ENCODE data around the gene COL4A1.

Gene COL4A1

DNA sequence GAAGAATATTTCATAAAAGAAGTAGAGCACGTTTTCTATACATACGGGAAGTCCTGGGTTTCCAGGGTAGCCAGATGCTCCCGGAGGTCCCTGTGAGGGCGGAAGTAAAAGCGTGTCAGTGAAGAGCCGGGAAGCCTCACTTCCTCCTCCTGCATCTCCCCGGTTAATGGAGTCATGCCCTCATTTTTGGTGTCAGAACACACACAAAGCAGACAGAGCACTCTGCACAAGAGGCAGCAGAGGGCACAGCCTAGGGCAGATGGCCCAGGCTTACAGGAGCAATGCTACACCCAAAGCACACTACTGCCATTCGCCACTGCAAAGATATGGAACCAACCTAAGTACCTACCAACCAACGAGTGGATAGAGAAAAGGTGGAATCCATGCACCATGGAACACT lies 94.4 kb downstream of the COL4A1 start:
- DNase-seq: no peak

DNA sequence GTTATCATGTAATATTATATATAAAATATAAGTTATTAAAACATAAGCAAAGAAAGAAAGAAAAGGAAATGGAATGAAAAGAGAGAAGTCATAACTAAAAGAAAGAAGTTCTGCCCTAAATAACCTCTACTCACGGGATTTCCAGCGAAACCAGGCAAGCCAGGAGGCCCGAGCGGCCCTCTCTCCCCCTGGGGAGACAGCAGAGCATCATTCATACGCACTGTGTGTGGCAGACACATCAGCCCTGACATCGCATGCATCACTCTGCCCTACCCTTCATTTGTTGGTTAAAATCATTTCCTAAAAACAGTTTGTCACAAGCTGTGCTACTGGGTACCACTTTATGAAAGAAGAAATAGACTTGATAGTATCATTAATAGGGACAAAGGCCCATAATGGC lies 95.2 kb downstream of the COL4A1 start:
- DNase-seq: no peak

DNA sequence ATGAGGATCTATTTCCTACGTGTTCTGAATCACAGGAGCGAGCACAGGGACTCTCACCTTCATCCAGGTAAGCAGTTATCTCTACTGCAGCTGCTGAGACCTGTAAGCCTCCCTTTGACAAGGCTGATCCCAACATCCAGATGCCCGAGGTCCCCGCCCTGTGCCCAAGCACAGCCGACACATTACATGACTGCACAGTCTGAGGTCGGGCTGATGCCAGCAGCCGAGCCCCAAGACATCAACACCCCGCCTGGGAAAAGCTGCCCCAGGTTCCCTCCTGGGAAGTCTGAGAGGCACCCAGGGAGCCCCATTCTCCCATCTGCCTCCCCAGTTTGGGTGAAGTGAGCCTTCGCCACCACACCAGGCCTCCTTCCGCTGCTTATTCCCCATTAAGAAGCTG lies 95.9 kb downstream of the COL4A1 start:
- no peak for DNase-seq

DNA sequence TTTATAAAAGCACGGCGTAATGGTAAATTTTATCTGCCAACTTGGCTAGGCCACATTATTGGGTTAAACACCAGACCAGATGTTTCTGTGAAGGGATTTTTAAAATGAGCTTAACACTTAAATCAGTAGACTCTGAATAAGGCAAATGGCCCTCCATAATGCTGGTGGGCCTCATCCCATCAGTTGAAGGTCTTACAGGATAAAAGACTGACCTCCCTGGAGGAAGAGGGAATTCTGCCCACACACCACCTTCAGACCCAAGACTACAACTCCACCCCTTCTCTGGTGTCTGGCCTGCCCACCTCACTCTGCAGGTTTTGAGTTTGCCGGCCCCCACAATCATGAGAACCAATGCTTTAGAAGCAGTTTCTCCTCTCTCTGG lies 96.4 kb downstream of the COL4A1 start:
- no peak for DNase-seq

DNA sequence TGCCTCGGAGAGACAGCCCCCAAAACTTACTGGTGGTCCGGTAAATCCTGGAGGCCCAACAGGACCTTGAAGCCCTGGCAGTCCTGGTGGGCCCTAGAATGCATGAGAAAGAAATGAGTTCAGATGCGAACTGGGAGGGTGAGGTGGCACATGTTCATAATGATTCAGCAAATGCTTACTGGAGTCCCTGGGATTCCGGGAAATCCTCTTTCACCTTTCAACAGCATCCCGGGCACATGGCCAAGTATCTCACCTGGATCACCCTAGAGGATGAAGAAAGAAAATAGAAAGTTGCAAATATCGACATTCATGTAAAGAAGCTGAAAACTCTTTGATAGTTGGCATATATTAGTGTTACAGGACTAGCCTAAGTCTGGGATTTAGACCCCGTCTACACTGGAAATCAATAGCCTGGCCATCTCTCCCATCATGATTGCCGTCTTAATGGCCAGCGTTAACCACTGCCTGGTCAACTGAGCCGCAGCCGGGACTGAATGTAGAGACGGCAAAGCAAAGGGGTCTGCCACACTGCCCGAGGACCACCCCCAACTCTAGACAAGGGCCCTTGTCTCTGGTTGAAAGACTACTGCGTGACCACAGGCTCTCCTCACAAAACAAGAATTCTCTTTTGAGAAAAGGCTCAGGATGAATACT lies 96.9 kb downstream of the COL4A1 start:
- no peak for DNase-seq

DNA sequence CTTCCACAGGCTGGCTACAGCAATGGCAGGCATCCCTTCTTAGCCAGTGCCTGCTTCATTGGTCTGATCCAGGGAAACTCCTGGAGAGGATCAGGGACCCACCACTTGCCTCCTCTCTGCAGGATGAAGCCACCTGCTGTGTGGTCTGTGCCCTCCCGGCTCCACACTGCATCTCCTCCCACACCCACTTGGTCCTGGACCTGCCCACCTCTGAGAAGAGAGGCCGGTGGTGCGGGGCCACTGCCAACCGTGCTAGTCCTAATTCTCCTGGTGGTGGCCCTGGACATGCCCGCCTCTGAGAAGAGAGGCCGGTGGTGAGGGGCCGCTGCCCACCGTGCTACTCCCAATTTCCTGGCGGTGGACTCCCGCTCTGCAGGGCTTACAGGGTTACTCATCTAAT lies 98.8 kb downstream of the COL4A1 start:
- no peak for DNase-seq

DNA sequence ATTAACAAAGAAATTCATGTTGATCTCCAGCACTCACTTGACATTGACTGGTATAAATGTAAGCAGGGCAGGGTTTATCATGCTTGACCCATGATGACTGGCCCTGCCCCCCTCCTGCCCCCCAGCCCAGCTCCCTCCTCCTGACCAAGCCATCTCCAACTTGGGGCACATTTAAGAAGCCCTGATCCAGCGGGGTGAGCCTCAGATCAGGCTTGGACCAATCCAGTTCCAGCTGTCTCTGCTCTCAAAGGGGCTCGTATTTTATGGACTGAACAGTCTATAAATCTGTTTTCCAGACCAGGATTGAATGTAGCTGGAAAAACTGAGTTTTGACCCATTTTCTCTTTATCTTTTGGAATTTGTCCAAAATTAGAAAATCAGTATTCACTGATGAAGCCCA lies 100.0 kb downstream of the COL4A1 start:
- no peak for DNase-seq

DNA sequence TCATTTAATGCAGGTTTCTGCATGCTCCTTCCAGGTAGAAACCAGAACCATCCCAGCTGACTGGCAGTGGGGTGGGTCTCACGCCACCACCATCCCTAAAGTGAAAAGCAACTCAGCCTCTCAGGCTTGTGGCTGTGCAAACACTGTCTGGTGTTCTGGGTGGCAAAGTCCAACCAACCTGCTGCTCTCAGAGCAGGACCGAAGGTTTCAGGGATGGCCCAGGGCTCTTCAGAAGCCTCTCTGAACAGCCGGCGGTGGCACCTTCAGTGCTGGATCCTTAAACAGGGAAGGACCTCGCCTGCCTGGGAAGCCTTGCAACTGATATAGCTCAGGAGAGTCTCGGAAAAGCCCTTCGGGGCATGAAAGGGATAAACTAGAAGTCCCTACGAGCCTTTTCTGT lies 100.8 kb downstream of the COL4A1 start:
- DNase-seq: no peak

DNA sequence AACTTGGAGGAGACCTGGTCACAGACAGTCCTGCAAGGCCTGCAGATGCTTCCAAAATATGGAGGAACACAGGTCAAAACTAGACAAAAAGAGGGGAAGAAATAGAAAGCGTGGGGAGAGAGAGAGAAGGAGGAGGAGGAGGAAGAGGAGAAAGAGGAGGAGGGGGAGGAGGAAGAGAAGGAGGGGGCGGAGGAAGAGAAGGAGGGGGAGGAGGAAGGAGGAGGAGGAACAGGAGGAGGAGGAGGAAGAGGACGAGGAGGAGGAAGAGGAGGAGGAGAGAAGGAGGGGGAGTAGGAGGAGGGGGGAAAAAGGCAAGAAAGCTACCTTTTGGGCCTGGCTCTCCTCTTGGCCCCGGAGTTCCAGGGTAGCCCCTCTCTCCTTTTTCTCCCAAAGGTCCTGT lies 105.8 kb downstream of the COL4A1 start:
- DNase-seq: no peak

DNA sequence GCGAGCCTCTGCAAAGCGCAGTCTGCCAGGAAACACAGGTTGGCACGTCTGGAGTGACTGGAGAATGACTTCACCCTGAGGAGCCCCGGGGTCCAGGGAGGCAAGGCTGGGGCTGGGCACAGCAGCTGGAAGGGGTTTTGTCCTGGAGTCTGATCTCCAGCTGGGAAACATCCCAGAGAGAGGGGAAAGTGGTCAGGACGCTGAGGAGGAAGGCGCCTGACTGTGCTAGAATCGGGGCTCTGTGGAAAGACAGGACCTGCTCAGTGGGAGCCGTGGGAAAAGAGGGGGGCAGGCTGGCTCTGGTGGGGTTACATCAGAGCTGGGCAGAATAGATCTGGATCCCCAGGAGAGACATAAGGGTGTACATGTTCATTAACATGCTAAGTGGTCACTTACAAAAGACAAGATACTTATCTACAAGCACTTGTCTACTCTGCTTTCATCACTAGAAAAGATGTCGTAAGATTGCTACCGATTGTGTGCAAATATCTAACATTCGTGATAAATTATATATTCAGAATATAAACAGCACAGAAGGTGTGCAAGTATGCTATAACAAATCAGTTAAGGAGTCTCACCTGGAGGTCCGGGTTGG lies 106.6 kb downstream of the COL4A1 start:
- DNase-seq: no peak

DNA sequence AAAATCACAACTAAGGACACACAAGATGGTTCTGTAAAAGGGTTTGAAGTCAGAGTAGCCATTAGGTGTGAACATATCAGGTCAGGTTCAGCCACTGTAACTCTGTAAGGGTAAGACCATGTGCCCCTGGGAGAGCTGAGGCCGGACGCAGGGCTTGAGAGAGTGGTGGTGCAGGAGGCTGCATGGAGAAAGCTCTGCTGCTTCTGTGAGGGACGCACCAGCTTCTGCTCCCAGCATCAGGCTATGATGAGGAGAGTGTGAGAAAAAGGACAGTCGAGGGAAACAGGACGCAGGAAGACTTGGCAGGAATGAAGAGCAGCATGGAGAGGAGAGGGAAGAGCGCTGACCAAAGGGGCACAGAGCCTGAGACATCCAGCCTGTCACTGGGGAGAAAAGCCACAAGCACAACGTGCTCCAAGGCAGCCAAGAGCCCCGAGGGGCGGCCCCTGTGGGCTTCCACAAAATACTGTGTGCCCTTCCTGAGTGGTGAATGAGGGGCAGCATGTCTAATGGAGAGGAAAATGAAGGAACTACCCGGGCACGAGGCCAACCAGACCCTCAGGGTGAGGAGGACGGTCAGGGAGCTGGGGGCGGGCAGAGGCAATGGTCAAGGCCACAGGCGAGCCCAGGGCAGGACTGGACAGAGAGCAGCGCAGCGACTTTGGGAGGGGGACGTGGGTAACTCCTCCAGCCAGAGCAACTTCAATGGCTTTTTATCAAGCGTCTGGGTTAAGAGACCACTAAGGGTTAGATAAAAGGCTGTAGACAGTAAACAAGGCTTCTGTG lies 107.7 kb downstream of the COL4A1 start:
- no peak for DNase-seq

DNA sequence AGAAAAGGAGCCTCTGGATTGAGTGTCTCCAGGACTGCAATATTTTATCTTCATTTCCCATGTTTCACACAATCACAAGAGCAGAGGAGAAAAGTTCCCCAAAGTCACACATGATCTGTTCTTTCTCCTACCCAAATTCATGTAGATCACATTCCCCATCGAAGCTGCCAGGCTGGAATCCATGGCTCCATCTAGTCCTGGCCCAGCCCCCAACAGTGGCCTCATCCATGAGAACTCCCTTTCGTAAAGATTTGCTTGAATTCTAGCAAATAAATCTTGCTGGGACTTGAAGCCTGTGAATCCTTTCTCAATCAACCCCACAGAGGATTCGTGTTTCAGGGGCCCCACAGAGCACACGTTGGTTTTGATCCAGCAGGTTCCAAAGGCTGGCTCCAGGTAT lies 109.5 kb downstream of the COL4A1 start:
- no peak for DNase-seq

DNA sequence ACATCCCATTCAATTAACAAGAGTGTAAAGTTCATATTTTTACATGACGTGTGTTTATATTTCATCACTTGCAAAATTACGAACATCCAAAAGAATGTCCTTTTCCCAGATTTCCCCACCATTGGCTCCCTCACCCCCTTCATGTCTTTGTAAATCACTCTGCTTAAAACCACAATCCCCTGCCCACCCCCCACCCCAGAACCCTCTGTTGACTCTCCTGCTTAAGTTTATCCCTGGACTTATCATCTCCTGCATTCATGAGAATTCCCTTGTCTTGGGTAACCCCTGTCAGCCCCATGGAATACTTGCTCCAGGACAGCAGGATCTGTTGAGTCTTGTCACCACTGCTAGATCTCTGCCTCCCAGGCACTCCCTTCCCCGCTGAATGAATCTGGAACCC lies 109.9 kb downstream of the COL4A1 start:
- no peak for DNase-seq

DNA sequence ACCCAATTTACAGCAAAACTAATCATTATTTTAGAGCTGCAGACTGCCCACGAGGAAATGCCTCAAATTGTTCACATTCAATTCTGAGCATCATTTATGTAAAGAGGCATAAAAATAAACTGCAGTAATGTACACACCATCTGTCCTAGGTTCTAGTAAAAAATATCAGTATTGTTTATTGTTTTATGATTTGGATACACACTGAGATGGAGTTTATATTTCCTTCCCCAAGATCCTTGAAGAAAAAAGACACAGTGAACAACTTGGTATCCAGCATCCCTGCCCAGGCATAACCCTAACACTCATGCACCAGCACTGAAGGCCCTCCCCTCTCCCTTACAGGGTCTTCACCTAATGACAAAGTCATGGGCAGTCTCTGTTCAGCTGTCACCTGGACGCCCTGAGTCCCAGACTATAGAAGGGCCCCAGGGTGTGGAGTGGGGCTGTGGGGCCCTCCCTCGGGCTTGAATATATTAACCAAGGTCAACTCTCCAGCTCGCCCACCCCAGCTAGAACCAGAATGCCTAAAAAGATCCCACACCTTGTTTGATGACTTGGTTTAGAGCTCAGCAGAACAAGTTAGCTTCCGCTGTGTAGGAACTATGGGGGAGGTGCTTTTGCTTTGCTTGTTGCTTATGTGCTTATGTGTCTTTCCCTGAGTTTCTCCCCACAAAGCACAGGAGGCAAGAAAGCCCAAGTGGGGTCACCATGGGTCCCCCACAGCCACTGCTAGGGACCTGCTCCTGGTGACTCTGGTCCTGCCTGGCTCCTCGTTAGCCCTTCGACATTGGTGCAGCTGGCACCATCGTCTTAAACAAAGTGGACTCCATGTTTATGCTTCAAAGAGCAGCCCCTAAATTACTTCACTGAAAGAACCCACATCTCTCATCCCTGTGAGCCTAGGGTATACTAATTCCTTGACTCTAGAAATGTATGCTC lies 111.1 kb downstream of the COL4A1 start:
- no peak for DNase-seq

DNA sequence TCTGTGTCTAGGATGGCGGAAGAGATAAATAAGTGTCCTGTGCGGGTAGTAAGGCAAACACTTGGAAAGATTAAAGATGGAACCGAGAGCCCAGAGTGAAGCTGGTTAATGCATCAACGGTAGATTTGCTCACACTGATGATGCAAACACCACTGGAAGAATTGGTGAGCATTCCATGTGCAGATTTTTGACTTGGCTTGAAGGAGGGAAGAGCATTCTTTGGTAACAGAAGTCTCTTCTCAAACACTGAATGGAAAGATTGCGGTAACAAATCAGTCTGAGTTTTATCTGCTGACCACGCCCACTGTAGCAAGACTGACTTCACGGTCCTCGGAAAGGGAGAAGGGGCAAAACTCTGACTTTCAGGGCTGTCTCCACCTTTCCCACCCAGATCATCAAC lies 112.5 kb downstream of the COL4A1 start:
- DNase-seq: no peak

DNA sequence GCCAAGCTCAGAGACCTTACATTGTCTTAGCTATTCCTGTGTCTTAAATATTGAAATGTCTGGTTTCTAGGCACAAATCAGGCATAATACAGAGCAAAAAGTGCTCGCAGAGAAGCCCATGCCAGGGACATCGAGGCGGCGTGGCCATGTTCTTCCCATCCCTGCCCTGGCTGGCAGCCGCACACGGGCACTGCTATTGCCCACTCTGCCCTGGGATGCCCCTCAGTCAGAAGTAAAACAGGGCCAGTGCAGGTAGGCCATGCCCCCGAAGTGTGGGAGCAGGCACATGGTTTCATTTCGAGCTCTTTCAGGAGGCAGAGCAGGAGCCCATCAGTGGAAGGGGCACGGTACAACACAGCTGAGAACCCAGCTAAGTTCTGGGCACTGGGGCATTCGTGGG lies 113.5 kb downstream of the COL4A1 start:
- DNase-seq: no peak

DNA sequence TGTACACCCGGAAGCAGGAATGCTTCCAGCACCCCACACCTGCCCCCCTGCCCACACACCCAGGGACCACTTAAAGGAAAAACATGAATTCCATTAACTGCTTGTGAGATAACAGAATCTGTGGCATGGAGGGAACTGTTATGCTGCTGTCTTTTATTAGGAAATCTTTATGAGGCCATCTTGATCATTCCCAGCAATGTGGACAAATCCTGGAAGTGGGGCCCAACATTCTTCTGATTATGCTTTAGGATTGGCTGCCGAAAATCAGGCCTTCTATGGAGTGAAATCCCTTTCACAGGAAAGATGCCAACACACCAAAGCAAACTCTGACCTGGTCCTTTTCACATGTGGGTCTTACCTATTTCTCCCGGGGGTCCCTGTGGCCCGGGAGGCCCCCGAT lies 114.5 kb downstream of the COL4A1 start:
- no peak for DNase-seq

DNA sequence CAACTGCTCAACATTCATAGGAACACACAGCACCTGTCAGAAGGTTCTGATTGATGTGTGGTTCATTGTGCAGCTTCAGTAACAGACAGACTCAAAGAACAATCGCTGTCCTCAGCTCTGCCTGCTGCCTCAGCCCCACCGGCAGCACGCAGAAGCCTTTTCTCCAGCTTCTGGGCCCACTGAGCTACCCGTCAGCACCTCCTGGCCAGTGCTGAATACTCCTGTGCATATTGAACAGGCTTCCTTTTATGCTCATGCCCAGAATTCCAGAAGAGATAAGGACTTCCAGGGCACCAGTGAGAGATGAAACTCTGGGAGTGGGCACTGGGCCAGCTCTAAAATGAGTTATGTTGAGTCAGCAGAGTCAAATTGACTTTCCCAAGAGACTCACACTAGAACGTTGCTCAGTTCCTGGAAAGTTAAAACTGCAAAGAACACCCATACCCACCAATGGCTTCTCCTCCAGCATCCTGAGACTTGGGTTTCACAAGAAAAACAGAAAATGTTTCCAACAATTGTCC lies 119.3 kb downstream of the COL4A1 start:
- no peak for DNase-seq

DNA sequence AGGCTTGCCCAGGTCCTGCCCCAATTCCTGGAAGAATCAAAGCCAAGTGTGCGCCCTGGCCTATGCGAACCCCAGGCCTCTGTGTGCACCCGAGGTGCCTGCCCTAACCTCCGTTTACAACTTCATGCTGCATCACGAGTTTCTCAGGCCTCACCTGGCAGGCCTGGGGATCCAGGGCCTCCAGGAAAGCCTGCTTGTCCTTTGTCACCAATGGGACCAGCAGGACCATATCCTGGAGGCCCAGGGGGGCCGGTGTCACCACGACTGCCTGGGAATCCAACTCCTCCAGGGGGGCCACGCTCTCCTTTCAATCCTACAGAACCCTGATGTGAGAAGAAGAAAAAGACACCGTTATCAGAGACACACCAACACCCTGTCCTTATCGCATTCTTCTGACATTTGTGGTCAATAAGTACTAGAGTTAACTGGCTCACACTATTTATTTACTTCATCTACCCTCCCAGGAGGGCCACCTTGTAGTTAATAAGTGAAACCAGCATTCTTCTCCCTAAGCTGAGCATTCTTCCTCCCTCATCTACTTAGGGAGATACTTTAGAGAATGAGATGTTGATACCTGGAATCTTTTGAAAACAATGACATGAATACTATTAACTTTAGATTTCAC lies 120.6 kb downstream of the COL4A1 start:
- no peak for DNase-seq

DNA sequence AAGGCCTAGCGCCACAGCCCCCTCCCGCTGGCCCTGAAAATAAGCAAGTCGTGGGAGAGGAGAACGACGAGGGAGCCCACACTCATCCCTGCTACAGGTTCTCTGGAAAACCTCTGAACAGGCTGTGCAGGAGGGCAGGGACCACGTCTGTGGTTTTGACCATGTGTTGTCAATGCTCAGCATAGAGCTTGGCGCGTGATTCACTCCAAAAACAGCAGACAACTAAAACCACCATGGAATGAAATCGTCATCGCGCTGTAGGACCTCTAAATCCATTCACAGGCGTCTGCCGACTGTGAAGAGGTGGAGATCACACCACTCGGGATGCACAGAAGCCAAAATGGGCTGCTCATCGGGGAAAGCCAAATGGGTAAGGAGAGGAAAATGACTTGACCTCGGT lies 121.3 kb downstream of the COL4A1 start:
- DNase-seq: no peak

DNA sequence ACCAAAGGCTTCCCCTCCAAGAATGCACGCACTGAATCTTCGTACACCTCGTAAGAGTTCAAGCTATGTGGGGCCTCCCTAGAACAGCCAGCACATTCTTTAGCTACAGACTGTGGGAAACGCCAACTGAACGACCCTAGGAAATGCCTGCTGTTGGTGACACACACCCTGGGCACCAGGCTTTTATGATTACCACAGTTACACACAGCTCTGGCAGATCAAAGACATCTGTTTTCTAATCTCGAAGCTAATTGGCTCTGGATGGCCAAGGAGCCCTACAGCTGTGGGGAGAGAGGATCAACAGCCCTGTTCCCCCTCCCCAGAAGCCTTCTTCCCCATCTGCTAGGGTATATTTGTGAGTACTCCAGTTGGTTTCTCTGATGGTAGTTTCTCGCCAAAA lies 123.0 kb downstream of the COL4A1 start:
- no peak for DNase-seq

DNA sequence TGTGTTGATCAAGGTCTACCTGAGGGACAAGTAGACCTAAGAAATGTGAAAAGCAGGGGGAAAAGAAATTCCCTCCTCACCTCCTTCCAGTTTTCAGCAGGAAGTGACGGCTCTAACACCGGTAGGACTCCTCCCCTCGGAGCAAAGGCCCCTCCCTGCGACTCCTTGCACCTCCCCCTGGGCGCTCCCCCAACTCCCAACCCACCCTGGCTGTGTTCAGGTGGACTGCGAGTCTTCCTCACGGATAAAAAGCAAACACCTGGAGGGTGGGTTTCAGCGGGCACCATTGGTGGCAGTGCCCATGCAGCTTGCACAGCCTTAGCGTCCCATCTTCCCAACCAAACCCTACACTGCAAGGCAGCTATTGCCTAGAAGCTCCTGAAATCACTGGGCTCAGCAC lies 124.5 kb downstream of the COL4A1 start:
- DNase-seq: no peak

DNA sequence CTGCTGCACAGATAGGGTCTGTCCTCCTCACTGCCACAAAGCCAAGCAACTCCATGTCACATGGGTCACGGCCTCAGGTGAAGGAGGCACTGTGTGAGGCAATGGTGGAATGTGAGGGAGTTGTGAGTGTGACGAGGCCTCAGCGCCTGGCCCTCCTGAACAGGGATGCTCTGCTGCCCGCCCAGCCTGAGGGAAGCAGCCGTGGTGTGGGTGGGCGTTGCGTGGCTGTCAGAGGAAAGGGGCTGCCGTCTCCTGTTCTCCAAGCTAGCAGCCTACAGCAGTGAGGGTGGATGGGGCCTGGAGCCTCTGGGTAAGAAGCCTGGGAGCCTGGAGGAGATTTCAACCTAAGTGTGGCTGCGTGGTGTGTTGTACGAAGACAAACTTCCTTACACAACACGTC lies 125.0 kb downstream of the COL4A1 start:
- DNase-seq: no peak

Data from OCI-M1 (cell line).